Measurements from ENCODE around the gene GTPBP1. TPM values are rescaled to one million over a fixed set of nuclear protein-coding genes. Genes with fewer than 3 reads are reported as not detected.

The GTPBP1 gene
- total RNA-seq, 4 donors from 2014 or later: 27.7 to 124 (median 36.0) TPM

DNA sequence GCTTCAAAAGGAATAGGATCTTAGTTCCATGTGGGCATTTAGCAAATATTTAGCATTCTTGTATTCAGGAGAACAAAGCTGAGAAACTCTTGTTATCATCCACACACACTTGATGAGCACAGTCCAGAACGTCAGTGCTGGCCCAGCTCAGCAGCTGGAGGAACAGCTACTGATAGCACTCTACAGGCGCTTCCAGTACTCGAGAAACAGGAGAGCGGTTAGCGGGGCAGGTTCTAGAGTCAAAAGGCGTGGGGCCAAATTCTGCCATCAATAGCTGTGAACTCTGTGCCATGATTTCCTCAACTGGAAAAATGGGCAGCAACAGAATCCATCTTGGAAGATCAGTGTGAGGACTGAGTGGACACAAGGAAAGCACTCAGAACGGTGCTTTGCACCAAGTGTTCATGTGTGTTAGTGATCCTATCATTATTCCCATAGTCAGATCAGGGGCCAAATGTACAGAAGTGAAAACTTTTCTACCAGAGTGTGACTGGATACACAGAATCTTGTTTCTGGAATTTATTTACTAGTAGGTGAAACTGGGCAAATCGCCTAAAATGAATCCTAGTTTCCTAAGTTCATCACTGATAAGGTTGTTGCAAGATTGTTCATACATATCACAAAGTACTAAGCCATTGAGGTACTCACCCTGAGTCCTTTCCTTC lies 8.2 kb upstream of the GTPBP1 start:
- Histone ChIP-seq H3K9me3 (no peaks in the 10 kb centered on the region), H3K4me1 (peaks cover 33 to 35% of the 10 kb centered on the region in 2 donors), H3K4me3 (no peak overlapping the region), H3K27ac (peak overlapping the region; percentile 57 to 97 (median 96)), H3K27me3 (no peaks in the 10 kb centered on the region), H3K36me3 (peaks cover 0 to 7% of the 10 kb centered on the region in 2 donors)
- in situ Hi-C loops (cut with MboI; ENCODE audit: low sequenced_read_pairs in 4 of 4): no loop called here
- no peak for DNase-seq
- no peak for TF ChIP-seq CTCF (IDR thresholded peaks at IDR 0.05 in 4 of 5, conservative IDR thresholded peaks at IDR 0.05 in 1 of 5)
- TF ChIP-seq POLR2A (IDR thresholded peaks at IDR 0.05): no peak
- intact Hi-C loops (cut with DNase I; ENCODE audit: low total_unique reads): no loop called here
- no peak for ATAC-seq

- in situ Hi-C loops (cut with MboI; ENCODE audit: low sequenced_read_pairs in 4 of 4) (no loop called here), intact Hi-C loops (cut with DNase I; ENCODE audit: low total_unique reads) (no loop called here)
- H3K9me3 ChIP-seq: no peaks in the 10 kb centered on the region
- H3K27ac ChIP-seq: peak overlapping the region; percentile 95 to 97 (median 96)
- ATAC-seq: no peak
- TF ChIP-seq POLR2A (IDR thresholded peaks at IDR 0.05): no peak
- no peak for TF ChIP-seq CTCF (IDR thresholded peaks at IDR 0.05 in 4 of 5, conservative IDR thresholded peaks at IDR 0.05 in 1 of 5)
- H3K36me3 ChIP-seq: peaks cover 0 to 7% of the 10 kb centered on the region in 2 donors
- H3K4me3 ChIP-seq: peak overlapping the region in 3 of 4 donors; percentile 3 to 80 (median 76)
- no peaks in the 10 kb centered on the region for H3K27me3 ChIP-seq
- no peak for DNase-seq
- peaks cover 33 to 35% of the 10 kb centered on the region in 2 donors for H3K4me1 ChIP-seq
Observed at GRCh38 chr22:38698407-38699094, 7.2 kb upstream of the GTPBP1 start.

- H3K27me3 ChIP-seq: no peaks in the 10 kb centered on the region
- peak overlapping the region; percentile 72 to 92 (median 78) for H3K4me3 ChIP-seq
- H3K36me3 ChIP-seq: peaks cover 0 to 7% of the 10 kb centered on the region in 2 donors
- in situ Hi-C loops (cut with MboI; ENCODE audit: low sequenced_read_pairs in 4 of 4): no loop called here
- TF ChIP-seq POLR2A (IDR thresholded peaks at IDR 0.05) (no peak), CTCF (IDR thresholded peaks at IDR 0.05 in 4 of 5, conservative IDR thresholded peaks at IDR 0.05 in 1 of 5) (no peak)
- intact Hi-C loops (cut with DNase I; ENCODE audit: low total_unique reads): no loop called here
- peaks cover 33 to 37% of the 10 kb centered on the region in 2 donors for H3K4me1 ChIP-seq
- no peak for ATAC-seq
- DNase-seq: no peak
- H3K27ac ChIP-seq: peak overlapping the region; percentile 95 to 97 (median 96)
- no peaks in the 10 kb centered on the region for H3K9me3 ChIP-seq
Observed at GRCh38 chr22:38699143-38699542, 6.6 kb upstream of the GTPBP1 start.

DNA sequence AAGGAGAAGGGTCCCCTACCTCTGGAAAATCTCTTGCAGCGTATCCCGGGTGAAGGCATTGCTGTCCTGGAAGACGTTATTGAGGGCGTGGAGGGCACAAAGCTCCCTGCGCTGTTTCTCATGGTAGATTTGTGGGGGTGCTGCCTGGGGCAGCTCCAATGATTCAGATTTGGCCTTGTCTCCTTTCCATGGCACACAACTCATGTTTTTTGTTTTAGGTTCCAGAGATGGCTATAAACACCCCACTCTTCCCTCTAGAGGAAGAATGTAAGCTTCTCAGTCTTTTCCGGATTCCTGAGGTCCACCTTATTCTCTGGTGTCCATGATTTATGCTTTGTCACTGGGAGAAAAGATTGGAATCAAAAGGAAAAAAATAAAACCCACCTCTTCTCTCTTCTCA lies 6.0 kb upstream of the GTPBP1 start:
- H3K4me1 ChIP-seq: peaks cover 38 to 44% of the 10 kb centered on the region in 2 donors
- peak overlapping the region; percentile 95 to 97 (median 96) for H3K27ac ChIP-seq
- TF ChIP-seq POLR2A (IDR thresholded peaks at IDR 0.05): no peak
- no peak for TF ChIP-seq CTCF (IDR thresholded peaks at IDR 0.05 in 4 of 5, conservative IDR thresholded peaks at IDR 0.05 in 1 of 5)
- H3K9me3 ChIP-seq: no peaks in the 10 kb centered on the region
- intact Hi-C loops (cut with DNase I; ENCODE audit: low total_unique reads): loop anchor here (1.0 to 10.0 kb wide), 4 partner anchors 56 to 635 kb away; partner anchors contain the start of gene SUN2
- ATAC-seq (no peak), DNase-seq (no peak)
- H3K27me3 ChIP-seq: no peaks in the 10 kb centered on the region
- H3K4me3 ChIP-seq: peak overlapping the region; percentile 72 to 92 (median 78)
- H3K36me3 ChIP-seq: peaks cover 0 to 7% of the 10 kb centered on the region in 2 donors
- in situ Hi-C loops (cut with MboI; ENCODE audit: low sequenced_read_pairs in 4 of 4): no loop called here

Measured in gastrocnemius medialis (tissue), 4 donors.